GM18498 (cell line): ENCODE results near the gene DDR1.

ENCODE experiments used
- ATAC-seq: cut with Tn5 transposase; IDR thresholded peaks from one replicate; pipeline ENCODE4 v1.9.1; 2021; ENCODE audit warnings: mild to moderate bottlenecking, moderate library complexity; ENCODE audit not compliant: unreplicated experiment

DDR1 gene

DNA sequence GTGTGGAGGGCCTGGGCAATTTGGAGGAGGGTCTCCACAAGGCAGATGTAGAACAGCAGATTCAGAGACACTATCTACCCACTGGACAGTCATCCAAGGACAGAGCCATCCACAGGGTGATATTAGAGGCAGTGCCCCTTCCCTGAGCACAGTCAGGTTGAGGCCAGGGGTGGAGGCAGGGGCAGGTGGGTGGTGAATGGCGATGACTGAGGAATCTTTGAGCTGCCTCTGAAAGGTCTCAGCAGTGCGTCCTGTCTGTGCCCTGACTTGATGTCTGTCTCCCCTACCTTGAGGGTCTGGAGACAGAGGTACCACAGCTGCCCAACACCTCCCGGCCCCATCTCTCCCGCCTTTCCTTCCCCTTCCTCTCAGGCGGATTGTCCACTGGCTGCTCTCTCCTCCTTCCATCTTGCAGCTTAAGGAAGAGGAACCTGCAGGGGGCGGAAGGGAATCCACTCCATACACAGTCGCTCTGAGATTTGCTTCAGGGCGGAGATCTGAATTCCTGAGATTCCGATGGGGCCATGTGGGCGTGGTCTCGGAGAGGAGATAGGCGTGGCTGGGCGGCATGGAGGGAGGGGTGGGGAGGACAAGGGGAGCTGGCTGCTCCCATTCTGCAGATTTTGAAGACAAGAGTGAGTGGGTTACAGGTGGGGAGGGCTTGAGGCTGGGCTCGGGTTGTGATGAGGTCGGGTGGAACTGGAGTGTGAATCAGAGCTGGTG, 58.2 kb downstream of the DDR1 start:
- no peak for ATAC-seq

DNA sequence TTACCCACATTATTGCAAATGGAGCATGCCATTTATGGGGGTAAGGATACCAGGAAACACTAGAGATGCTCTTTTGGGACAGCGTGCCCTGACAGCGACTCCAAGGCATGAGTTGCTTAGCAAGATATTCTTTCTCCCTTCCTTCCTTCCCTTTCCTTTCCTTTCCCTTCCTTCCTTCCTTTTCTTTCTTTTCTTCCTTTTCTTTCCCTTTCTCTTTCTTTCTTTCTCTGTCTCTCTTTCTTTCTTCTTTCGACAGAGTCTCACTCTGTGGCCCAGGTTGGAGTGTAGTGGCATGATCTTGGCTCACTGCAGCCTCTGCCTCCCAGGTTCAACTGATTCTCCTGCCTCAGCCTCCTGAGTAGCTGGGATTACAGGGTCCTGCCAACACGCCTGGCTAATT, 59.7 kb downstream of the DDR1 start:
- ATAC-seq, result no peak

DNA sequence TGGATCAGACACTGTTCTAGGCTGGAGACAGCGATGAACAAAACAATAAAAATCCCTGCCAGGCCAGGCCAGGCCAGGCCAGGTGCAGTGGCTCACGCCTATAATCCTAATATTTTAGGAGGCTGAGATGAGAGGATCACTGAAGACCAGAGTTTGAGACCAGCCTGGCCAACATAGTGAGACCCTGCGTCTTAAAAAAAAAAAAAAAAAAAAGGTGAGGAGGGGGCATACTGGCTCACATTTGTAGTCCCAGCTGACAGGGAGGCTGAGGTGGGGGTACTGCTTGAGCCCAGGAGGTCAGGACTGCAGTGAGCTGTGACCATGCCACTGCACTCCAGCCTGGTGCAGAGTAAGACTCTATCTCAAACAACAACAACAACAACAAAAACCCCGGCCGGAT, 61.0 kb downstream of the DDR1 start:
- no peak for ATAC-seq

DNA sequence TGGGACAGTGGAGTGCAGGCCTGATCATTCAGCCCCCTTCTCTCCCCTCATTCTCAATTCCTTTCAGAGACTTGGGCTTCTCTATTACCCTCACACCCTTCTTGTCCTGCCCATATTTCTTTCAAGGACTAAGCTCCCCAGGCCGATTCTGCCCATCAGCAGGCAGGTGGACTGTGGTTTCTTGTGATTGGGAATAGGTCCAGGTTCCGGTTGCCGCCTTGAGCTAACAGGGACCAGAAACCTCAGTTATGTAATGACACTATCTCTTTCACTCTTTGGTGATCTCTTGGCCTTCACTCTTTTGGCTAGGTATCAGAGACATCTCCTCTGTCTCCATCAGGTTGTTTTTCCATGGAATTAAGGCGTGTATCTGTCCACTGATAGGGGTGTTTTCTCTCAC, 62.9 kb downstream of the DDR1 start:
- ATAC-seq, result no peak

DNA sequence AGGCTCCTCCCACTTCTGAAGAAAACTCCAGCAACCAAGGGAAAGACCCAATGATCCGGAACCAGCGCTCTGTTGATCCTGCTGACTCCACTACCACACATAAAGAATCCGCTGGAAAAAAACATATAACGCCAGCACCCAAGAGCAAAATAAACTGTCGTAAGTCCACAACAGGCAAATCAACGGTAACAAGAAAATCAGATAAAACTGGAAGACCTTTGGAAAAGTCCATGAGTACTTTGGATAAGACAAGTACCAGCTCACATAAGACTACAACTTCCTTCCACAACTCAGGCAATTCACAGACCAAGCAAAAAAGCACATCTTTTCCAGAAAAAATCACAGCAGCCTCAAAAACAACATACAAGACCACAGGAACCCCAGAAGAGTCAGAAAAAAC, 64.5 kb downstream of the DDR1 start:
- ATAC-seq, result no peak
